ENCODE results near the gene SUN5.
"Not testable (repeated sequence)": the region's sequence is repeated elsewhere in the genome, so short reads cannot be mapped to it uniquely, and the experiment has no call there.

Gene SUN5

GRCh38 chr20:32975121-32975520 is 29.1 kb downstream of the SUN5 start:
- DNase-seq: not testable (repeated sequence)

DNA sequence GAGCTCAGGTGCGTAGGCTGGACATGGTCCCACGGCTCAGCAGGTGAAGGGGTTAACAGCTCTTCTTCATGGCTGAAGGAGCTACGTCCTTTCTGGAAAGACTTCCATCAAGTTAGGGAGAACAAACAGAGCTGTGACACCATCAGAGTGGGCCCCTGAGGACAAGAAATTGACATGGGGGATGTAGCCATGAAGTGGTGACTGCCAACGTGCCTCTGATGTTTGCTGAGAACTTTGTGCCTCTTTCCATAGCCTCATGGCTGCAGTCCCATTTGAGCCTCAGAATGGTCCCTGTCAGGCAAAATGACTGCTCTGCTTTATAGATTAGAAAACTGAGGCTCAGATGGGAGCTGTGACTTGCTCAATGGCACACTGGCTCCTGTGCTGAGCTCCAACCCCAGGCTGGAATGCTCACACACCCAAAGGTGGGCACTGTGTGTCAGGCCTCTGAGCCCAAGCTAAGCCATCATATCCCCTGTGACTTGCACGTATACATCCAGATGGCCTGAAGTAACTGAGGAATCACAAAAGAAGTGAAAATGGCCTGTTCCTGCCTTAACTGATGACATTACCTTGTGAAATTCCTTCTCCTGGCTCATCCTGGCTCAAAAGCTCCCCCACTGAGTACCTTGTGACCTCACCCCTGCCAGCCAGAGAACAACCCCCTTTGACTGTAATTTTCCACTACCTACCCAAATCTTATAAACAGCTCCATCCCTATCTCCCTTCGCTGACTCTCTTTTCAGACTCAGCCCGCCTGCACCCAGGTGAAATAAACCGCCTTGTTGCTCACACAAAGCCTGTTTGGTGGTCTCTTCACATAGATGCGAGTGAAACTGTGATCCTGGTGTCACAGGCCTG is 29.8 kb downstream of the SUN5 start:
- not testable (repeated sequence) for DNase-seq

DNA sequence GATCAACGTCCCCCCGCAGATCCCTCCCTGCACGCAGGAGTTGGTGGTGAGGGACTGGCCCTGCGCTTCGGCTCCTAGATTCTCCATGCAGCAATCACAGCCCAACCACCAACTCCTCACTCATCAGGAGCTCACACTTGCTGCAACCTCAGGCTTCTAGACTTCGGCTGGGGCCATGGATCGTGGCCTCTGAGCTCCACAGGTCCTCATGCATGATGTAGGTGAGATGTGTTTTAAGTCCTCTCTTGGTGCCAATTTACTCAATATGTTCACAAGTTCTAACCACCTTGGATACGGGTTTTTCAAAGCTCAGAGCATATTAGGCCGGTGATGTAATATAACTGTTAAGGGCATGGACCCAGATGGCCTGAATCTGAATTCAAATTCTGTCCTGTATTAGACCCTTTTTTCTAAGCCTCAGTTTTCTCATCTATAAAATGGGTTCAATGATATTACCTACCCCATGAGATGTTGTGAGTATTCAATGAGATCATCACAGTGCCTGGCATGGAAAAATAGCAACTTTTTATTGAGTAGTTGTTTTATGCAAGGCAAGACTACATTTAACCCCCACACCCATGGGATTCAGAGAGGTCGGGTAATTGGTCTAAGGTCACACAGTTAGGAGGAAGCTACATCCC is 31.0 kb downstream of the SUN5 start:
- no peak for DNase-seq

GRCh38 chr20:32972181-32973076 is 31.8 kb downstream of the SUN5 start:
- no peak for DNase-seq

DNA sequence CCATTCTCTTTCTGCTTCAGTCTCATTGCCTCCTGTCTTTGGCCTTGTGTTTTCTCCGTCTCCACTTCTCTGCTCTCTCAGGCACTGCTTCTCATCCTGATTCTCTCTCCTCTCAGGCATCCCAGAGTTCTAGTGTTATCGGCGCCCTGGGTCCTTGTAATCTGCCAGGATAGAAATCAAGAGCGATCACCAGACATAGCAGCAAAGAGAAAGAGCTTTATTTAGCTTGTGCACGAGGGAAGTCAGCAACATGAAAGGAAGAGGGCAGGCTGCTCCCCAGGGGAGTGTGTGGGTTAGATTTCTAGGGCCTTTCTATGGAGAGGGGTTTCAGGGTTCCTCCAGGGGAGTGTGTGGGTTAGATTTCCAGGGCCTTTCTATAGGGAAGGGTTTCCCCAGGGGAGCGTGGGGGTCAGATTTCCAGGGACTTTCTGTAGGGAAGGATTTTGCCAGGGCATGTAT is 32.5 kb downstream of the SUN5 start:
- no peak for DNase-seq

GRCh38 chr20:32970973-32971300 is 33.3 kb downstream of the SUN5 start:
- DNase-seq: no peak

GRCh38 chr20:32970115-32970972 is 33.9 kb downstream of the SUN5 start:
- no peak for DNase-seq

DNA sequence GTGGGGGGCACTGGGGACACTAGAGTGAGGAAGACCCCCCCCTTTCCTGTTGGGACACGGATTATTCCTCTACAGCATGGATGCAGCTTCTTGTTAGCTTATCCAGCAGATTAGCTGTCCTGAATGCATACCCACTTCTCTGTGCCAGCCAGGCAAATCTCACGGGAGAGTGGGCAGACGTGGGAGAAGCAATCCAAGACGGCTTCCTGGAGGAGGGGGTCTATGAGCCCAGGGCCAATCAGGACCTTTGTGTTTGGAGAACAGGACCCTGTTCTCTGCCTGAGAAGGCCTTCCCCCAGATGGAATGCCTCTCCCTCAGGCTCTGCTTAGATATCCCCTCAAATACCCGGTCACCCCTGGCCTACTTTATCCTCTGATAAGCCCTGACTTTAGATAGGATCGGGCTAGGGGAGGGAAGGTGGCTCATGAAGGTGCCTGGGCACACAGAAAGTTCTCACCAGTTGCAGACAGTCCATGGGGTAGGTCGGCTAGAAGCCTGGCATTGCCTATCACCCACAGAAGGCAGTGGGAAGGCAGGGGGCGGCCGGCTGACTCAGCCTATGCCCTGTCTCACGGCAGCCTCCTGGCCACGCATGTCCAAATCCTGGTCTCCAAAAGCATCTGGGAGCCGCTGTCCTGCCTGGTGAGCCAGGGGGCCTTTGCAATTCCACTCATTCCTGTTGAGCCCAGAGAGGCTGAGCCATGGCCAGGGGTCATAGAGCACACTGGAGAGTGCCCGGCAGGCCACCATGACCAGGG is 34.7 kb downstream of the SUN5 start:
- DNase-seq: no peak

GRCh38 chr20:32968478-32969241 is 35.6 kb downstream of the SUN5 start:
- DNase-seq: no peak

GRCh38 chr20:32967961-32968457 is 36.2 kb downstream of the SUN5 start:
- DNase-seq: no peak

DNA sequence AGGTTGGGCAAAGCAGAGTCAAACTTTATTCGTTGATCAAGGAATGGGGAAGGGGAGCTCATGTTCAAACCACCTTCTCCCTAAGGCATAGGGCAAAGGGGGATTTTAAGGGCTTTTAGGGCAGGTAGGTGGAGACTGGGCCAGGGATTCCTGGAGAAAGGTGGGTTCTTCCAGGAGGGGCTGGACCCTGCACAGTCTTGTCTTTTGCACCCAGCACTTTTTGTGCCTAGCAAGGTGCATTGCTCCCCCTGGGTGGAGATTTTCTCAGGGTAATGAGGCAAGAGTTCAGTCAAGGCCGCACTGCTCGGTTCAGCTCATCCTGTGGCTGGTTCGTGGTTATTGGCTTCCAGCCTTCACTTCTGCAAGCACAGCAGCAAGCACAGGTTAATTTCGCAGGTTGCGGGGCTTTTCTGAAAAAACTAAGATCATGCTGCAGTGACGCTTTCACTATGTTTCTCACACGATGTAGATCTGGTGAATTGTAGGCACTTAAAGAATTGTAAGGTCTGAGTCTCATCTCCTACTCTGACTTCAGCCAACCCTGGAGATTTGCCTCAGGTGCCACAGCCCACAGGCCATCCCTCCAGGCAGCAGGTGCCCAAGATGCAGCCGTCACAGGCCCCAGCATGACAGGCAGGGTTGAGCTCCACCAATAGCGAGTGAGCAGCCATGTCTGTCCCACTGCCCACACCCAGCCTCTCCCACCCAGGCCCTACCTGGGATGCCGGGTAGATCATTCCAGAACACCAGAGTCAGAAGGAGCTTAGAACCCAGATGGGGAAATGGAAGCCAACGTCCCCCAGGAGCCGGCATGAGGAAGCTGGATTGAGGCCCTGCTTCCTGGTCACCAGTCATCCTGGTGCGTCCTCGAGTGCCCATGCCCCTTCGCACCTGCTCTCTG is 37.1 kb downstream of the SUN5 start:
- no peak for DNase-seq

DNA sequence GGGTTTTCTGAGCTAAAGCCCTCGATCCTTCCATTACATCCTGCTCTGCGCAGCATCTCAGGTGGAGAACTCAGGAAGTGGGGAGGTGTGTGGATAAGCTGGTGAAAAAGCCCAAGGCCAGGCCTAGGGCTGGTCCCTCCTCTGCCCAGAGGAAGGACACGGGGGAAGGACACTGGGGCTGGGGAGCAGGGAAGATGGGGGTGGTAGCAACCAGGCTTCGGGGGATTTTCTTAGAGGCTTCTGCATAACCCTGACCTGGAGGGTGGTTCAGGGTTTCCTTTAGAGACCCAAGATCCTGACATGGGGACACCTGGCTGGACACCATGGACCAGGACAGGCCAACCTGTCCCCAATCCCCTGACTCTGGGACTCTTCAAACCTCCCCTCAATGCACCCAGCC is 37.9 kb downstream of the SUN5 start:
- no peak for DNase-seq

DNA sequence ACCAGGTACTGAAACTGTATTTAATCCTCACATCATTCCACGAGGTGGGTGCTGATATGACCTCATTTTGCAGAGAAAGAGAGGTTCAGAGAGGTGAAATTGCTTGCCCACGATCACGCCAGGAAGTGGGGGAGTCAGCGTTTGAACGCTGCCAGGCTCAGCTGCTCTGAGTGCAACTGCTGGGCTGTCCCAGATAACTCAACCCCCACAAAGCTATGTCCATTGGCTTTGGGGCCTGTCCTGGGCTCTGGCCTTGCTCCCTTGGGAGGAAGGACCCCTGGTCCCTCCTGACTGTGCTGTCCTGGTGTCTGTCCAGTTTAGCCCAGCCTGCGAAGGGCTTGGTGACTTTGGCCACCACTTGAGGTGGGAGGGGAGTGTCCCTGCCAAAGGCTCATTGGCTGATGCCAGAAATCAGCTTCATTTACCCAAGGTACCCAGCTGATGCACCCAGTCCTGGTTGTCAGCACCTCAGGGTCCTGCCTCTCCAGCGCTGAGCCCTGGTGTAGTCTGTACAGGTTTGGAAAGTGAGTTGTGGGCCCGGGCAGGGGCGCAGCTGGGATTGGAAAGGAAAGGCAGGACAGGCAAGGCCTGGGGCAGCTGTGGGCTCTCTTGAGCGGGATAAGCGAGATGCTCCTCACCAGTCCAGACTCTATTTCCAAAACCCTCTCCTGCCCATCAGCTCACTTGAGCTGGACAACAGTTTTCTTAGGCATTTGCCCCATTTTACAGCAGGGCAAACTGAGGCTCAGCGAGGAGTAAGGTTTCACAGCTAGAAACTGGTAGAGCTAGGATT is 38.5 kb downstream of the SUN5 start:
- no peak for DNase-seq

GRCh38 chr20:32965115-32965514 is 39.1 kb downstream of the SUN5 start:
- no peak for DNase-seq

GRCh38 chr20:32964575-32964974 is 39.7 kb downstream of the SUN5 start:
- DNase-seq: no peak

- no peak for DNase-seq
Measured at GRCh38 chr20:32963176-32963575, 41.1 kb downstream of the SUN5 start.

DNA sequence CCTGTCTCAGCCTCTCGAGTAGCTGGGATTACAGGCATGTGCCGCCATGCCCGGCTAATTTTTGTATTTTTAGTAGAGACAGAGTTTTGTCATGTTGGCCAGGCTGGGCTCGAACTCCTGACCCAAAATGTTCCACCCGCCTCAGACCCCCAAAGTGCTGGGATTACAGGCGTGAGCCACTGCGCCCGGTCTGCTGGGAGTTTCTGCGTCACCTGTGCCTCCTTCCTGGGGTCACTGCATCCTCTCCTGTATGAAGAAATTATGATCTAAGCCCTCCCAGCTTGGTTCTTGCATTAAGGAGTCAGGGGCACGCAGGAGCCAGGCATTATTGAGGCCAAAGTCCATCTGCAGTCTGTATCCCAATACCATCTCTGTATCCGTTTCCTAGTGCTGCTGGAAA is 41.6 kb downstream of the SUN5 start:
- DNase-seq: not testable (repeated sequence)

DNA sequence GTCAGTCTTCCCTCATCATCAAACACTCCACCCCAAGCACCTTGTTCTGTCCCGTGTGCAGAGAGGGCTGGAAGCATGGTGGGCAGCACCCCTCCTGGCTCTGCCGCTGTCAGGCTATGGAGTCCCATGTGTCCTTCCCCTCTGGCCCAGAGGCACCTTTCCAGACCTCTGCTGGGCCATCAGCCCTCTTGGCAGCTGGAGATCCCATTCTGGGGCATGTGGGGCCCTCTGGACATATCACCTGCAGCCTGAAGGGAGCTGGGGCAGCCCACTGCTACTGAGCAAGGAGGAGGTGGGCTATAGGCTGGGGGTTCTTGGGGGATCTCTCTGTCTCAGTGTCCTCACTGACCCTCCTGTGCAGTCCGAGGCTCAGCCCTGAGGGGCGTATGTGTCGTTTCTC is 42.2 kb downstream of the SUN5 start:
- DNase-seq: no peak
